Colonic mucosa (tissue), 4 donors: ENCODE data around the gene CD83. TPM values are rescaled to one million over a fixed set of nuclear protein-coding genes. Genes with fewer than 3 reads are reported as not detected.

Source experiments
- DNase-seq: peaks from one replicate; pipeline ENCODE4 v3.0.0-alpha.2; 2020
- H3K27ac ChIP-seq: fragments of 200-600 bp; one replicate; pipeline ENCODE4 v1.8.0; 2021
- H3K27me3 ChIP-seq: fragments of 200-600 bp; one replicate; pipeline ENCODE4 v1.8.0; 2021
- H3K36me3 ChIP-seq: fragments of 200-600 bp; one replicate; pipeline ENCODE4 v1.8.0; 2021
- H3K4me1 ChIP-seq: fragments of 200-600 bp; one replicate; pipeline ENCODE4 v1.8.0; 2021; ENCODE audit warnings: mild to moderate bottlenecking
- H3K4me3 ChIP-seq: fragments of 200-600 bp; one replicate; pipeline ENCODE4 v1.8.0; 2021
- H3K9ac ChIP-seq, 2 donors: one replicate each; pipeline ENCODE4 v1.7.0; 2013; ENCODE audit warnings: control low read depth in 2 of 2, low read depth in 2 of 2, low read length in 2 of 2
- H3K9me3 ChIP-seq: fragments of 200-600 bp; one replicate; pipeline ENCODE4 v1.8.0; 2021
- intact Hi-C: fragments of 100-400 bp; cut with DNase I; formaldehyde crosslinking; loops from one replicate; pipeline ENCODE4 v1.14.1; 2022
- total RNA-seq, 2 donors: library from RNA; stranded (reverse); fragmentation: NEBNext Ultra II Directional in 1 of 2; extraction: Animal tissue kit (Norgen Biotek cat#: 25700) in 1 of 2; gene quantifications; one replicate each; pipeline ENCODE4 v1.2.1, GENCODE V29; 2021
- TF ChIP-seq, protein P1 (sequence below): fragments of 200-600 bp; IDR thresholded peaks from one replicate; pipeline ENCODE4 v1.8.0; 2022; ENCODE audit warnings: antibody characterized with exemption, mild to moderate bottlenecking
- donor health status: healthy.
- donor health status: DM: no; HTN: no; CAD: no.
- donor health status: DM: no; HTN: no; CAD: no.

The CD83 gene
- total RNA-seq, 2 donors from 2014 or later, result 2.8 TPM

DNA sequence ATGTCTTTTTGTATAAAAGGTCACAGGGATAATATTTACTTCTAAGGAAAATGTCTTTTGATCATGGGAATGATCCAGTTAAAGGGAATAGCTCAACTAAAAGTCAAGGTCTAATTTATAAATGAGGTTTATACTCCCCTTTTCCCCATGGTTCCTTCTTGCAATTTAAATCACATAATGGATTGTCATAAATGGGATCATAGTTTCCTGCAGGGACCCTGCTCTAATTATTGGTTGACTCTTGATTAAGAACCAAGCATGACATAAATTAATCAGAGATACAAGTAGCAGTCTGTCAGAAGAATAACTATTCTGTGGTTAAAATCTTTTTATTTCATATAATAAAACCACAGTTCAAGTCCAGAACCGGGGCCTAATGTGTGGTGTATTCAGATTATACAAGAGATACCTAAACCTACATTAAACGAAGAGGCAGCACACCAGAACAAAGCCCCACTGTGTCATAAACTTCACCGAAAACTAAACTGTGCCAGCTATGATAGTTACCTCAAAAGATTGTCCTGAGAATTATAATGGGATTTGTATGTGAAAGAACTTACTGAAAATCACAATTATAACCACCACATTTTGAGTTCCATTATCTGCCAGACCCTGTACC, 43.0 kb upstream of the CD83 start:
- intact Hi-C loops, result no loop called here
- DNase-seq, result no peak
- Histone ChIP-seq H3K27ac (peak overlapping the region; percentile 44), H3K36me3 (no peaks in the 10 kb centered on the region), H3K27me3 (no peaks in the 10 kb centered on the region), H3K9me3 (no peaks in the 10 kb centered on the region), H3K4me1 (no peaks in the 10 kb centered on the region), H3K4me3 (peak overlapping the region; percentile 22), H3K9ac (peak overlapping the region; percentile 39 to 52)
- TF ChIP-seq, protein P1, sequence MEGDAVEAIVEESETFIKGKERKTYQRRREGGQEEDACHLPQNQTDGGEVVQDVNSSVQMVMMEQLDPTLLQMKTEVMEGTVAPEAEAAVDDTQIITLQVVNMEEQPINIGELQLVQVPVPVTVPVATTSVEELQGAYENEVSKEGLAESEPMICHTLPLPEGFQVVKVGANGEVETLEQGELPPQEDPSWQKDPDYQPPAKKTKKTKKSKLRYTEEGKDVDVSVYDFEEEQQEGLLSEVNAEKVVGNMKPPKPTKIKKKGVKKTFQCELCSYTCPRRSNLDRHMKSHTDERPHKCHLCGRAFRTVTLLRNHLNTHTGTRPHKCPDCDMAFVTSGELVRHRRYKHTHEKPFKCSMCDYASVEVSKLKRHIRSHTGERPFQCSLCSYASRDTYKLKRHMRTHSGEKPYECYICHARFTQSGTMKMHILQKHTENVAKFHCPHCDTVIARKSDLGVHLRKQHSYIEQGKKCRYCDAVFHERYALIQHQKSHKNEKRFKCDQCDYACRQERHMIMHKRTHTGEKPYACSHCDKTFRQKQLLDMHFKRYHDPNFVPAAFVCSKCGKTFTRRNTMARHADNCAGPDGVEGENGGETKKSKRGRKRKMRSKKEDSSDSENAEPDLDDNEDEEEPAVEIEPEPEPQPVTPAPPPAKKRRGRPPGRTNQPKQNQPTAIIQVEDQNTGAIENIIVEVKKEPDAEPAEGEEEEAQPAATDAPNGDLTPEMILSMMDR, result no peak

DNA sequence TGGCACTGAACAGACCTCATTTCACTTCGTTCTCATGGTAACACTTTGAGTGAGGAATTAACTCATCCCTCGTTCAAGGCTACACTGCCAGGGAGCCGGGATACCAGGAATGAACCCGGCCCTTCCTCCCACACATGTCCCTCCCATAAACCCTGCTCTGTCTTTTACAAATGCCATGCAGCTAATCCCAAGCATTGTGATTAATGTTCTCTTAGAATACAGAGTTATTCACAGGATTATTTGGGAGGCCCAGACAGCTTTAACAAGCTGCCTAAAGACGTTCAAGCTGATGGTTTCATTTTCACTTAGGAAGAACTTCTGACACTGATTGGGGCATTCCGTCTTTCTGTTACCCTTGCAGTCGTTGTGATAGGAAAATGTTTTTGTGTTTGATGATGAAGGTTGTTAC, 42.5 kb upstream of the CD83 start:
- Histone ChIP-seq H3K9ac (peak overlapping the region; percentile 39 to 52), H3K4me3 (peak overlapping the region; percentile 22), H3K27ac (peak overlapping the region; percentile 44), H3K4me1 (no peaks in the 10 kb centered on the region), H3K27me3 (no peaks in the 10 kb centered on the region), H3K9me3 (no peaks in the 10 kb centered on the region), H3K36me3 (no peaks in the 10 kb centered on the region)
- intact Hi-C loops, result no loop called here
- TF ChIP-seq, protein P1, result no peak
- DNase-seq, result no peak

DNA sequence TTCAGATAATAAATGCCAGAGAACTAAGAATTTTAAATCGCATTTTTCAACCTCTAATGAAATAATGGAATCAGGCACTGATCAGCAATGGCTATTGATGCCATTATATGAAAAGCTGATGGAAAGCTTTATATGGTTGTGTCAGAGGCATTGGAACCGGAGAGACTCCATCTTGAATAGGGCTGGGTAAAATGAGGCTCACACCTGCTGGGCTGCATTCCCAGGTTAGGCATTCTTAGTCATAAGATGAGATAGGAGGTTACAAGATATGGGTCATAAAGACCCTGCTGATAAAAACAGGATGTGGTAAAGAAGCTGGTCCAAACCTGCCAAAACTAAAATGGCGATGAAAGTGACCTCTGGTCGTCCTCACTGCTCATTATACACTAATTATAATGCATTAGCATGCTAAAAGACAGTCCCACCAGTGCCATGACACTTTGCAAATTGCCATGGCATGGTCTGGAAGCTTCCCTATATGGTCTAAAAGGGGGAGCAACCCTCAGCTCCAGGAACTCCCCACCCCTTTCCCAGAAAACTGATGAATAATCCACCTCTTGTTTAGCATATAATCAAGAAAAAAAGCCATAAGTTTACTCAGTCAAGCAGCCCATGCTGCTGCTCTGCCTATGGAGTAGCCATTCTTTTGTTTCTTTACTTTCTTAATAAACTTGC, 40.2 kb upstream of the CD83 start:
- TF ChIP-seq, protein P1, result no peak
- no peak overlapping the region for H3K27ac ChIP-seq
- no peak overlapping the region for H3K4me3 ChIP-seq
- H3K9ac ChIP-seq, result no peak overlapping the region
- intact Hi-C loops, result no loop called here
- H3K4me1 ChIP-seq, result no peaks in the 10 kb centered on the region
- H3K36me3 ChIP-seq, result no peaks in the 10 kb centered on the region
- no peak for DNase-seq
- H3K9me3 ChIP-seq, result no peaks in the 10 kb centered on the region
- no peaks in the 10 kb centered on the region for H3K27me3 ChIP-seq

DNA sequence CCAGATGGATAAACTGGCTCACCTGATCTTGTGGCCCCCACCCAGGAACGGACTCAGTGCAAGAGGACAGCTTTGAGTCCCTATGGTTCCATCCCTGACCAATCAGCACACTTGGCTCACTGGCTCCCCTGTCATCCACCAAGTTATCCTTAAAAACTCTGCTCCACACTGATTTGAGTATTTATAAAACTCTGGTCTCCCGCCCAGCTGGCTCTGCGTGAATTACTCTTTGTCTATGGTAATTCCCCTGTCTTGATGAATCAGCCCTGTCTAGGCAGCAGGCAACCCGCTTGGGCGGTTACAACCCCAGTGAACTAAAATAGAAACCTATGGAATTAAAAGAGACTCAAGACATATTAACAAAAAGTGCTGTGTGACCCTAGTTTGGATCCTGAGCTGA, 38.1 kb upstream of the CD83 start:
- no peak overlapping the region for H3K27ac ChIP-seq
- H3K27me3 ChIP-seq, result no peaks in the 10 kb centered on the region
- H3K4me1 ChIP-seq, result no peaks in the 10 kb centered on the region
- TF ChIP-seq, protein P1, result no peak
- intact Hi-C loops, result no loop called here
- H3K4me3 ChIP-seq, result no peak overlapping the region
- DNase-seq, result no peak
- no peak overlapping the region for H3K9ac ChIP-seq
- no peaks in the 10 kb centered on the region for H3K36me3 ChIP-seq
- no peaks in the 10 kb centered on the region for H3K9me3 ChIP-seq

DNA sequence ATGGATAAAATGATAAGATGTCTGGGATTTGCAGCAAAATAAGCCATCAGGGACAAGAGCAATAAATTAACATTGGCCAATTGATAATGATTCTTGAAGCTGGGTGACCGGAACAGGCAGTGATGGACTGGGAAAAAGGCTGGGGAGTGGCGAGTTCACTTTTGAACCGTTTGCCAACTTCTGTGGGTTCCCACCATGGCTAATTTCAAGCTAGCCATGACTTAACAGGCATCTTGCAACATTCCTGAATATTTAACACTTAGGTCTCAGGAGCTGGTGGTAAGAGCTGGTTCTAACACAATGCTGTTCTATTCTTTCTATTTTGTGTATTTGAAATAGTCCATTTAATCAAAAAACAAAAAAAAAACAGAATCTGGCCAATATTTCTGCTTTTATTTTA, 37.6 kb upstream of the CD83 start:
- Histone ChIP-seq H3K36me3 (no peaks in the 10 kb centered on the region), H3K4me3 (no peak overlapping the region), H3K27ac (no peak overlapping the region), H3K9me3 (no peaks in the 10 kb centered on the region), H3K9ac (no peak overlapping the region), H3K4me1 (no peaks in the 10 kb centered on the region), H3K27me3 (no peaks in the 10 kb centered on the region)
- intact Hi-C loops, result no loop called here
- no peak for DNase-seq
- TF ChIP-seq, protein P1, result no peak
